Thymus (tissue), 11 donors: Measurements from ENCODE around the gene PLA2G2D. TPM values are rescaled to one million over a fixed set of nuclear protein-coding genes. Genes with fewer than 3 reads are reported as not detected.
A peak's percentile ranks its signal among the peaks of the same experiment; 100 is the strongest.

Source experiments
- DNase-seq, 9 donors: peaks; one replicate each; pipeline ENCODE4 v3.0.0-alpha.2; 2013; ENCODE audit warnings: low spot score in 9 of 9, low read depth in 6 of 9, missing footprints in 1 of 9
- H3K27ac ChIP-seq, 2 donors: one replicate each; pipeline ENCODE4 v1.5.1; 2013; ENCODE audit warnings: control low read depth in 1 of 2, low read depth in 1 of 2, low read length in 1 of 2, mild to moderate bottlenecking in 1 of 2, moderate library complexity in 1 of 2
- H3K27me3 ChIP-seq, 2 donors: one replicate each; pipeline ENCODE4 v1.5.1; 2013; ENCODE audit warnings: low read length in 1 of 2; ENCODE audit not compliant: control insufficient read depth in 2 of 2, insufficient read depth in 1 of 2
- H3K36me3 ChIP-seq, 2 donors: one replicate each; pipeline ENCODE4 v1.5.1; 2013; ENCODE audit warnings: low read length in 1 of 2, mild to moderate bottlenecking in 1 of 2, moderate library complexity in 1 of 2; ENCODE audit not compliant: control insufficient read depth in 2 of 2, insufficient read depth in 2 of 2
- H3K4me1 ChIP-seq, 2 donors: one replicate each; pipeline ENCODE4 v1.5.1; 2013; ENCODE audit warnings: low read length in 2 of 2; ENCODE audit not compliant: control insufficient read depth in 2 of 2, insufficient read depth in 2 of 2
- H3K4me3 ChIP-seq, 2 donors: one replicate each; pipeline ENCODE4 v1.5.1; 2013; ENCODE audit warnings: low read length in 2 of 2, control low read depth in 1 of 2, mild to moderate bottlenecking in 1 of 2
- H3K9me3 ChIP-seq, 2 donors: one replicate each; pipeline ENCODE4 v1.5.1; 2013; ENCODE audit warnings: low read length in 1 of 2, mild to moderate bottlenecking in 1 of 2; ENCODE audit not compliant: control insufficient read depth in 2 of 2, insufficient read depth in 1 of 2
- WGBS: extraction: QIAGEN DNeasy Blood & Tissue Kit; methylation state at CpG from one replicate; pipeline ENCODE4 v1.1.7; 2013; 5-methylcytosine and 5-hydroxymethylcytosine counted together
- polyA plus RNA-seq: library from polyadenylated mRNA; stranded (reverse); fragments of 200-250 nt; gene quantifications from one replicate; pipeline ENCODE4 v1.2.3, GENCODE V29; 2013
- total RNA-seq: library from RNA; stranded (reverse); fragments of 120-200 nt; gene quantifications from one replicate; pipeline ENCODE4 v1.2.4, GENCODE V29; 2013
- donor health status: healthy.

Gene PLA2G2D
- total and polyA plus RNA-seq, 2 donors = 0.52 to 1.6 TPM

GRCh38 chr1:20154301-20154831 is 35.0 kb upstream of the PLA2G2D start:
- DNase-seq = no peak
- WGBS = 90% methylated on average over 18 of the region's 18 CpGs
- H3K4me3 ChIP-seq = no peak overlapping the region
- H3K36me3 ChIP-seq = no peaks in the 10 kb centered on the region
- no peak overlapping the region for H3K27ac ChIP-seq
- peaks cover 0 to 3% of the 10 kb centered on the region in 2 donors for H3K9me3 ChIP-seq
- H3K27me3 ChIP-seq = peaks cover 0 to 5% of the 10 kb centered on the region in 2 donors
- H3K4me1 ChIP-seq = peaks cover 5 to 6% of the 10 kb centered on the region in 2 donors

- WGBS = 68% methylated on average over 6 of the region's 6 CpGs
- no peak overlapping the region for H3K27ac ChIP-seq
- no peaks in the 10 kb centered on the region for H3K36me3 ChIP-seq
- H3K4me3 ChIP-seq = no peak overlapping the region
- peaks cover 0 to 5% of the 10 kb centered on the region in 2 donors for H3K27me3 ChIP-seq
- peaks cover 5 to 6% of the 10 kb centered on the region in 2 donors for H3K4me1 ChIP-seq
- peaks cover 0 to 1% of the 10 kb centered on the region in 2 donors for H3K9me3 ChIP-seq
- peak in 1 of 9 donors; percentile 20 for DNase-seq
Measured at GRCh38 chr1:20153000-20153418, 33.7 kb upstream of the PLA2G2D start.

DNA sequence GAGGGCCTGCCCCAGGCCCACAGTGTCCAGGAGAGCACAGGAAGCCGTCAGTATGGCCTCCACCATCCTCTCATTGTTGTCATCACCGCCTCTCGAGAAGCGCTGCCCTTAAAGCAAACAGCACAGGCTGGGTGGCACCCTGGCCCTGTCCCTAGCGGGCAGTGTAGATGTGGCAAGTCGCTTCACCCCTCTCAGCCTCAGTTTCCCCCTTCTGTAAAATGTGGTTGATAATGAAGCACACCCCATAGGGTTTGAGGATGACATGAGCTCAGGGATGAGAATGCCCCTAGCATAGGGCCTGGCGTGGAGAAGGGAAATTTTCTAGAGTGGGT is 33.2 kb upstream of the PLA2G2D start:
- WGBS = 70% methylated on average over 7 of the region's 7 CpGs
- no peak overlapping the region for H3K4me3 ChIP-seq
- peaks cover 0 to 5% of the 10 kb centered on the region in 2 donors for H3K27me3 ChIP-seq

DNA sequence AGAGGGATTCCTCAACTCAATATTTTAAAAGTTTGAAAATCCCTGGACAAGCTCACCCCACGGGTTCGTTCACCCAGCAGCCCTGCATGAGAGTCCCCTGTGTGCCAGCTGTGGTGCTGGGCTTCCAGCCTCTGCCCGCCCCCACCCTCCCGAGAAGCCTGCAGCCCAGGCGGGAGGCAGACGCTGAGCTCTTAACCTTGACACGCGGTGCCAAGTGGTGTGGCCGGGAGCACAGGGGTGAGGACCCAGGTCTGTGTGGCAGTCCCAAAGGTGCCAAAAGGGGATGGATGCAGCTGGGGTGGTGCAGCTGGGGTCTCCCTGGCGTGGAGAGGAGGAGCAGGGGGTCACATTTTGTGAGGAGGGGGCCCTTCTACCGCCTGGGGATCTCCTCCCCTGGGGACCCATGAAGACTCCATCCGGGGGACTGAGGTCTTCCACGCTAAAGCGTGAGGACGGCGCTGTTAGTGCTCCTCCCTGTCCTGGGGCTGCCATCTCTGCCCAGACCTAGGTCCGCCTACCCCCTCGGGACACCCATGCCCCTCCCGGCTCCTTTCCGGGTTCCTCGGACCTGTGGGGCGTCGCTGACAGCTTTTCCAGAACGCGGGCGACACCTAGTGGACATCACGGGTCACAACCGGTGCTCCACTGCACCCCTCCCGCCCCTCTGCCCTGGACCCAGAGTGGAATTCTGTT is 32.7 kb upstream of the PLA2G2D start:
- H3K4me3 ChIP-seq = peak overlapping the region in 1 of 2 donors; percentile 36
- no peaks in the 10 kb centered on the region for H3K9me3 ChIP-seq
- 11% methylated on average over 29 of the region's 29 CpGs for WGBS
- peak; percentile 24 to 73 (median 48) for DNase-seq
- peaks cover 0 to 5% of the 10 kb centered on the region in 2 donors for H3K27me3 ChIP-seq
- no peak overlapping the region for H3K27ac ChIP-seq
- no peaks in the 10 kb centered on the region for H3K36me3 ChIP-seq
- H3K4me1 ChIP-seq = peaks cover 5 to 6% of the 10 kb centered on the region in 2 donors

More for the DNA sequence above, 33.2 kb upstream of the PLA2G2D start:
- H3K36me3 ChIP-seq = no peaks in the 10 kb centered on the region
- no peak for DNase-seq
- H3K4me1 ChIP-seq = peaks cover 5 to 6% of the 10 kb centered on the region in 2 donors
- no peaks in the 10 kb centered on the region for H3K9me3 ChIP-seq
- H3K27ac ChIP-seq = peak overlapping the region in 1 of 2 donors; percentile 36

- H3K4me3 ChIP-seq = no peak overlapping the region
- WGBS = 87% methylated on average over 6 of the region's 6 CpGs
- DNase-seq = no peak
Measured at GRCh38 chr1:20150969-20151368, 31.6 kb upstream of the PLA2G2D start.

DNA sequence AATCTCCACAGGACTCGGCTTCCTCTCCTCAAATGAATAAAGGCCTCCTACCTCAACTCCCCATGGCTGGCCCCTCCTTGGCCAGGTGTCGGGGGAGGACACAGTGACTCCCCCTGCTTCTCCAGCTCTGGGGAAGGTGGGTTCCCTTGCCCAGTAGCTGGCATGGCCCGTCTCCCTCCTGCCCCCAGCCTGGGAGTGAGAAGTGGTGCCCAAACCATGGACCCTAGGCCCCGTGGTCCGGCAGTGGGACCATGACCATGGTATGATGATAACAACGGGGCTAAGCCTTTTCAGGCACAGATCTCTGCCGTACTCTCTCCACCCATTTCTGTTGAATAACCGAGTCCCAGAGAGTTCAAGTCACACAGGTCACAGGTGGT is 31.0 kb upstream of the PLA2G2D start:
- WGBS = 96% methylated on average over 8 of the region's 8 CpGs
- Histone ChIP-seq H3K36me3 (no peaks in the 10 kb centered on the region), H3K27ac (no peak overlapping the region), H3K4me1 (peaks cover 5 to 6% of the 10 kb centered on the region in 2 donors), H3K27me3 (peaks cover 0 to 5% of the 10 kb centered on the region in 2 donors), H3K4me3 (no peak overlapping the region), H3K9me3 (no peaks in the 10 kb centered on the region)
- DNase-seq = no peak

More at GRCh38 chr1:20150969-20151368, 31.6 kb upstream of the PLA2G2D start:
- H3K36me3 ChIP-seq = no peaks in the 10 kb centered on the region
- H3K27me3 ChIP-seq = peaks cover 0 to 5% of the 10 kb centered on the region in 2 donors
- H3K4me1 ChIP-seq = peaks cover 5 to 6% of the 10 kb centered on the region in 2 donors
- H3K27ac ChIP-seq = no peak overlapping the region
- H3K9me3 ChIP-seq = no peaks in the 10 kb centered on the region

GRCh38 chr1:20149601-20150325 is 30.4 kb upstream of the PLA2G2D start:
- DNase-seq = no peak
- no peaks in the 10 kb centered on the region for H3K9me3 ChIP-seq

GRCh38 chr1:20148571-20149500 is 29.5 kb upstream of the PLA2G2D start:
- Histone ChIP-seq H3K4me1 (peaks cover 5 to 6% of the 10 kb centered on the region in 2 donors), H3K9me3 (no peaks in the 10 kb centered on the region), H3K27me3 (peaks cover 0 to 5% of the 10 kb centered on the region in 2 donors), H3K27ac (no peak overlapping the region), H3K36me3 (no peaks in the 10 kb centered on the region), H3K4me3 (no peak overlapping the region)
- 95% methylated on average over 13 of the region's 13 CpGs for WGBS
- DNase-seq = no peak

More at GRCh38 chr1:20149601-20150325, 30.4 kb upstream of the PLA2G2D start:
- no peak overlapping the region for H3K27ac ChIP-seq
- H3K4me1 ChIP-seq = peaks cover 5 to 6% of the 10 kb centered on the region in 2 donors
- peaks cover 0 to 5% of the 10 kb centered on the region in 2 donors for H3K27me3 ChIP-seq
- WGBS = 94% methylated on average over 27 of the region's 27 CpGs
- no peaks in the 10 kb centered on the region for H3K36me3 ChIP-seq
- no peak overlapping the region for H3K4me3 ChIP-seq
